ENCODE results near the gene STOM. TPM values are rescaled to one million over a fixed set of nuclear protein-coding genes. Genes with fewer than 3 reads are reported as not detected.

STOM gene
- total RNA-seq (2021; fragmentation: NEBNext Ultra II Directional; extraction: Animal tissue kit (Norgen Biotek cat#: 25700)) (58.1 and 60.4 TPM in 2 replicates), polyA plus RNA-seq (2011; rRNA removed) (20.5 and 25.2 TPM in 2 replicates), polyA minus RNA-seq (2011; rRNA and poly(A)+ RNA removed) (23.4 and 25.4 TPM in 2 replicates)
- 30.4 TPM for polyA plus RNA-seq (2011; cell fraction: cytosol; rRNA removed)
- 10.9 TPM for polyA plus RNA-seq (2011; cell fraction: nucleus; rRNA removed)
- polyA plus RNA-seq (2012, experiment 1 of 2) = 18.9 to 25.1 TPM (median 22.1 TPM) in 4 replicates
- 10.1 TPM for polyA plus RNA-seq (2012, experiment 2 of 2)
- 22.8 TPM for polyA plus RNA-seq (2013, experiment 1 of 2)
- 32.2 TPM for polyA plus RNA-seq (2013, experiment 2 of 2)
- polyA minus RNA-seq (2011; cell fraction: cytosol; rRNA and poly(A)+ RNA removed) = 29.1 TPM
- polyA minus RNA-seq (2011; cell fraction: nucleus; rRNA and poly(A)+ RNA removed) = 14.4 TPM
- long read RNA-seq, experiment 1, transcript STOM-201 (7 exons, 3,010 nt) = major isoform, 8 of 35 reads
- long read RNA-seq, experiment 1, partial matches to known transcripts = 7 of 35 reads
- long read RNA-seq, experiment 1, other reads (novel, unspliced or antisense) = 20 of 35 reads
- long read RNA-seq, experiment 2, transcript STOM-201 (7 exons, 3,010 nt) = major isoform, 7 of 9 reads
- long read RNA-seq, experiment 2, partial matches to known transcripts = 1 of 9 reads
- long read RNA-seq, experiment 2, other reads (novel, unspliced or antisense) = 1 of 9 reads

DNA sequence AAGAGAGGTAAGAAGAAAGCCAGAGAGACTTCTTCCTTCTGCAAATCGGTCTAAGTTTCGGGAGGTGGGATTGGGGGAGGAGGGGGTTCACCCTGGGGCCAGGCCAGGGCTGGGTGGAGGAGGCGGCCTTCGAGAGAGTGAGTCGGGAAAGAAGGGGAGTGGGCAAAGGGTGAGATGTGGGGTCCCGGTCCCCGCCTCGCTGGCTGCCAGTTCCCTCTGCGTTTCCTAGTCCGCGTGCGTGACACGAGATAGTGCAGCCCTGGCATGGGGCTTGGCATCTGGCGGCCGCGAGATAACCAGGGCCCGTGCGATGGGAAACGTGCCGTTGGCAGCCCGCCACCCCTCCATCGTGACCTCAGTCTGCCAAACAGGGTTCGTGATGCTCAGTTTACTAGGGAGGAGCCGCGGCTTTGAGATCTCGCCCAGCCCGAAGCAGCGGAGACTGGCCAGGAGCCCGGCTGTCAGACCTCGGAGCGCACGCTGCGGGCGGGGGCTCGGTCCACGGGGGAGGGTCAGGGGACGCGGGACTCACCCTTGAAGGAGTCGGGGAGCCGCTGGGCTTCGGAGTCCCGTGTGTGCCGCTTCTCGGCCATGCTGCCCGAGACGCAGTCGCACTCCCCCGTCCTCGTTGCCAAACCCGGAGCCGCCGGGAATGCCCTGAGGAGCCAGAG lies at the start of gene STOM:
STOM (minus strand) TSS at position 656 of the 671 bp plus-strand sequence; CDS start at position 593, 63 bp downstream.
- Histone ChIP-seq H2BK20ac (ENCODE audit: low read length) (peak within 1 kb of the TSS; percentile 75; the same call in 1 of the 2 replicates), H3K14ac (ENCODE audit: insufficient read length) (no peak within 1 kb of the TSS), H3K18ac (ENCODE audit: extremely low read depth, low read length) (peak within 1 kb of the TSS; percentile 93), H3K4me1 (replicated peaks in 1 of 4; ENCODE audit: control insufficient read depth in 3 of 4, insufficient read depth in 4 of 4, low read length in 3 of 4) (peaks cover 0 to 7% (median 4%) of the 10 kb centered on the region in 4 experiments; a peak in 4 of 7 replicates), H2BK120ac (replicated peaks; ENCODE audit: low read depth, low read length) (no peak within 1 kb of the TSS), H2BK5ac (ENCODE audit: low read depth, low read length) (peak within 1 kb of the TSS; percentile 48; the same call in 1 of the 2 replicates), H3K36me3 (ENCODE audit: control insufficient read depth in 2 of 4, insufficient read depth in 4 of 4, low read length in 3 of 4) (peaks cover 0 to 4% (median 0%) of the 10 kb centered on the region in 4 experiments; a peak in 1 of 8 replicates), H2AFZ (ENCODE audit: low read length) (peak within 1 kb of the TSS; percentile 80; the same call in 1 of the 2 replicates), H2BK15ac (ENCODE audit: low read length) (no peak within 1 kb of the TSS), H4K5ac (ENCODE audit: insufficient read length, low read depth, low read length) (peak within 1 kb of the TSS; percentile 11), H4K8ac (ENCODE audit: extremely low read depth, insufficient read depth, low read length) (peak within 1 kb of the TSS; percentile 88), H3K4me3 (ENCODE audit: extremely low read depth in 1 of 4, insufficient read depth in 2 of 4, low read depth in 3 of 4, low read length in 4 of 4) (peak within 1 kb of the TSS; percentile 54 to 71 (median 64)), H3K79me2 (ENCODE audit: control insufficient read depth in 1 of 2, insufficient read depth in 2 of 2, low read length in 2 of 2) (no peaks in the 10 kb centered on the region), H3K4ac (replicated peaks; ENCODE audit: insufficient read length, low read depth, low read length) (peak within 1 kb of the TSS; percentile 73), H3K27me3 (replicated peaks in 1 of 4; ENCODE audit: control insufficient read depth in 3 of 4, extremely low read depth in 1 of 4, insufficient read depth in 3 of 4, low read length in 3 of 4) (peaks cover 0 to 13% (median 9%) of the 10 kb centered on the region in 4 experiments; a peak in 3 of 7 replicates), H2BK12ac (ENCODE audit: low read depth, low read length) (peak within 1 kb of the TSS; percentile 71; the same call in 1 of the 2 replicates), H3K23me2 (ENCODE audit: low read depth, low read length) (peaks cover 5% of the 10 kb centered on the region), H3K23ac (ENCODE audit: insufficient read length) (no peak within 1 kb of the TSS), H3K79me1 (ENCODE audit: low read depth, low read length) (no peaks in the 10 kb centered on the region), H3K27ac (ENCODE audit: low read depth, low read length) (no peak within 1 kb of the TSS), H3K56ac (replicated peaks; ENCODE audit: insufficient read length, low read depth, low read length) (no peak within 1 kb of the TSS), H3K4me2 (ENCODE audit: insufficient read depth in 1 of 2, low read depth in 2 of 2, low read length in 2 of 2) (peak within 1 kb of the TSS; percentile 84 to 89), H2AK5ac (ENCODE audit: low read depth, low read length) (no peak within 1 kb of the TSS), H3K9ac (replicated peaks in 1 of 4; ENCODE audit: extremely low read depth in 1 of 4, low read depth in 3 of 4, low read length in 3 of 4) (peak within 1 kb of the TSS in 3 of 4 experiments; percentile 8 to 52 (median 41); a peak in 6 of 7 replicates), H4K91ac (replicated peaks; ENCODE audit: insufficient read length, low read length) (peak within 1 kb of the TSS; percentile 90), H4K20me1 (replicated peaks in 1 of 2; ENCODE audit: control insufficient read depth in 1 of 2, insufficient read depth in 2 of 2, low read length in 2 of 2) (no peaks in the 10 kb centered on the region), H3K9me3 (ENCODE audit: insufficient read depth in 2 of 2, low read depth in 1 of 2, low read length in 1 of 2) (no peaks in the 10 kb centered on the region; a peak in 1 of 4 replicates)
- FAIRE-seq (no peak), DNase-seq (ENCODE audit: low read depth in 1 of 2, low spot score in 2 of 2) (no peak)
- POLR2A ChIA-PET (ENCODE audit: partially characterized antibody) = interaction anchor here (0.7 to 1.0 kb wide), 2 partner anchors 16 to 31 kb away, joined by 3 read pairs; no protein-coding TSS in a partner anchor
- CTCF ChIA-PET (ENCODE audit: partially characterized antibody) = interaction anchor here (1.0 to 1.2 kb wide), 4 partner anchors 9 to 50 kb away, joined by 3 to 4 read pairs (median 4); no protein-coding TSS in a partner anchor
- 5% methylated on average over 28 of the region's 52 CpGs; no CpG with 5 or more reads in 1 of the 2 experiments for WGBS, 2 experiments (ENCODE audit: extremely low coverage in 1 of 2, insufficient coverage in 1 of 2, insufficient read length in 1 of 2, insufficient replicate concordance in 2 of 2, low coverage in 1 of 2, low lambda C conversion rate in 2 of 2, missing lambda C conversion rate in 1 of 2)
- TF ChIP-seq ASH2L (IDR thresholded peaks at IDR 0.05; ENCODE audit: low read length) (peak; percentile 86), CHD1 (IDR thresholded peaks at IDR 0.05; ENCODE audit: low read depth, low read length) (no peak), GABPA (IDR thresholded peaks at IDR 0.05; ENCODE audit: borderline replicate concordance, insufficient read depth, low read length) (no peak), TBP (IDR thresholded peaks at IDR 0.05; ENCODE audit: low read depth, low read length) (peak; percentile 77), POLR2AphosphoS5 (IDR thresholded peaks at IDR 0.05; ENCODE audit: low read depth, low read length) (peak; percentile 90), CREB1 (IDR thresholded peaks at IDR 0.05) (0 out of 2 replicates have a peak, but pooled peaks have one; percentile 25), TAF7 (optimal IDR thresholded peaks at IDR 0.05; ENCODE audit: borderline replicate concordance, low read depth, low read length) (peak; percentile 69), SP2 (IDR thresholded peaks at IDR 0.05; ENCODE audit: low read length) (no peak), POLR2A (IDR thresholded peaks at IDR 0.05; ENCODE audit: control extremely low read depth in 1 of 2, low read depth in 2 of 2, low read length in 2 of 2) (peak; percentile 92 to 94), TAF1 (IDR thresholded peaks at IDR 0.05; ENCODE audit: low read depth, low read length) (peak; percentile 89)
